Hepatic stellate cell (primary cell): Measurements from ENCODE around the gene ZNF48.

ENCODE experiments used
- DNase-seq: peaks from one replicate; pipeline ENCODE4 v3.0.0; 2011; ENCODE audit warnings: low spot score

Gene ZNF48

GRCh38 chr16:30395155-30395991, at the start of gene ZNF48:
ZNF48 (plus strand) TSS chr16:30395420; CDS start chr16:30395795, 375 bp downstream.
- peak; percentile 87 for DNase-seq

GRCh38 chr16:30346286-30346685, 48.9 kb upstream of the ZNF48 start:
- no peak for DNase-seq

GRCh38 chr16:30348113-30348512, 47.1 kb upstream of the ZNF48 start:
- no peak for DNase-seq

- no peak for DNase-seq
Measured at GRCh38 chr16:30348929-30349328, 46.3 kb upstream of the ZNF48 start.

GRCh38 chr16:30349675-30350074, 45.5 kb upstream of the ZNF48 start:
- no peak for DNase-seq

GRCh38 chr16:30350134-30350871, 44.9 kb upstream of the ZNF48 start:
- no peak for DNase-seq

GRCh38 chr16:30351001-30351441, 44.2 kb upstream of the ZNF48 start:
- DNase-seq, result no peak

GRCh38 chr16:30351586-30352419, 43.4 kb upstream of the ZNF48 start:
- peak; percentile 58 for DNase-seq

GRCh38 chr16:30352488-30353401, 42.5 kb upstream of the ZNF48 start:
- DNase-seq, result no peak

GRCh38 chr16:30353438-30354129, 41.6 kb upstream of the ZNF48 start:
- DNase-seq, result no peak

- DNase-seq, result no peak
Measured at GRCh38 chr16:30354423-30355143, 40.6 kb upstream of the ZNF48 start.

- DNase-seq, result peak; percentile 96
Measured at GRCh38 chr16:30355144-30355953, 39.9 kb upstream of the ZNF48 start, which contains the start of gene CD2BP2. CD2BP2 (minus strand) TSS chr16:30355308; CDS start chr16:30354681, 627 bp downstream.

- no peak for DNase-seq
Measured at GRCh38 chr16:30355954-30356308, 39.3 kb upstream of the ZNF48 start.

GRCh38 chr16:30356401-30357084, 38.7 kb upstream of the ZNF48 start:
- DNase-seq, result no peak

- DNase-seq, result no peak
Measured at GRCh38 chr16:30357085-30357714, 38.0 kb upstream of the ZNF48 start.

- no peak for DNase-seq
Measured at GRCh38 chr16:30357715-30358576, 37.3 kb upstream of the ZNF48 start.

GRCh38 chr16:30358577-30358936, 36.7 kb upstream of the ZNF48 start:
- DNase-seq, result no peak
